GM21381 (cell line): ENCODE data around the gene IGSF3.
"Not testable (repeated sequence)": the region's sequence is repeated elsewhere in the genome, so short reads cannot be mapped to it uniquely, and the experiment has no call there.

Experiments used
- ATAC-seq: cut with Tn5 transposase; IDR thresholded peaks from one replicate; pipeline ENCODE4 v1.9.1; 2021; ENCODE audit warnings: mild to moderate bottlenecking, moderate library complexity; ENCODE audit not compliant: unreplicated experiment

Gene IGSF3

DNA sequence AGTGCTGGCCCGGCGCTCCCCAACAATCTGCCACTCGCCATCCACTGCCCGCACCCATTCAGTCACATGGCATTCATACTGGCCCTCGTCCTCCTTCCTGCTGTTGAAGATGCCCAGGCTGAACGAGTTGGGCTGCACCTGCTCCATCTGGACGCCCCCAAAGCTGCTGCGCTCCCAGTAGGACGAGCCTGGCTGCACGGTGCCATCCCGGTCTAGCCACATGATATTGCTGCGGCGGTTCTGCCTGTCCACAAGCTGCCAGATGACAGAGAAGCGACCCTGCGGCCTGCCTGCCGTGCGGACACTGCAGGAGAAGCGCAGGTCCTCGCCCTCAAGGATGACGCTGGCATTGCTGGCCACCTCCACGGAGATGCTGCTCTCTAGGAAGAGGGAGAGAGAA, 63.9 kb downstream of the IGSF3 start:
- not testable (repeated sequence) for ATAC-seq

DNA sequence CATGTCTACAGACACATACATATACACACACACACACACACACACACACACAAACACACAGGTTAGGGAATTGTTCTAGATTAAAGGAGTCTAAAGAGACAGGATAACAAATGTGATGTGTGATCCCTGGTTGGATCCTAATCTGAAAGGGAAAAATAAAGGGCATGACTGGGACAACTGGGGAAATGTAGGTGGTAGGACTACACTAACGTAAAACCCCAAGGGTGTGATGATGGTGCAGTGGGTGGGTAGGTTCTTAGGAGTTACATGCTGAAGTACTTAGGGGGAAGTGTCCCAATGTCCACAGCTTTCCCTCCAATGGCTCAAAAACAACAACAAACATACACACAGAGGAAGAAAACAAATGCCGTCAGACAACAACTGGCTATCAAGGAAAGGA, 68.2 kb downstream of the IGSF3 start:
- ATAC-seq = not testable (repeated sequence)

DNA sequence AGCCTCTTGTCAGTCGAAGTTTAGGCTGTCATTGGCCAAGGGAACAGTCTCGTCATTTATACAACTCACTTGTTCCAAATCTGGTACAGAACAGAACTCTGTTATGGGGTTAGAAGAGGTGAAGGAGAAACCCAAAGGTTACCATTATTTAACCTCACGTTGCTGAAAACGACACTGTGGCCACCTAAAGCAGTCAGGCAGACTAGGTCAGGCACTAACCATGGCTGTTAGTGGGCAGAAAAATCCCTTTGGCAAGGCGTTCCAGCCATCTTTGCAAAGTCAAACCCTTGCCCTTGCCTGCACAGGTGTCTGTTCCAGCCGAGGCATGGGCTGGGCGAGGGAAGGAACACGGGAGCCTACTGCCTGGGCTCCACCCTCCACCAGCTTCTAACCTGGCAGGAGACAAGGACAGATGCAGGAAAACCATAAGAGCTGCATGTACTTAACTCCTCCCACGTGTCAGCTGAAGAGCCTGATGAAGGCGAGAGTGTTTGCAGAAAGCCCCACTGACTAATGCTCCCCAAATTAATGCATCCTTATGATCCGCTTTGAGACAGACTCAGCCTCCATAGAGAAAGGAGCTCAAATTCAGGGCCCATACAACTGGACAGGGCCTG, 69.0 kb downstream of the IGSF3 start:
- ATAC-seq = not testable (repeated sequence)

DNA sequence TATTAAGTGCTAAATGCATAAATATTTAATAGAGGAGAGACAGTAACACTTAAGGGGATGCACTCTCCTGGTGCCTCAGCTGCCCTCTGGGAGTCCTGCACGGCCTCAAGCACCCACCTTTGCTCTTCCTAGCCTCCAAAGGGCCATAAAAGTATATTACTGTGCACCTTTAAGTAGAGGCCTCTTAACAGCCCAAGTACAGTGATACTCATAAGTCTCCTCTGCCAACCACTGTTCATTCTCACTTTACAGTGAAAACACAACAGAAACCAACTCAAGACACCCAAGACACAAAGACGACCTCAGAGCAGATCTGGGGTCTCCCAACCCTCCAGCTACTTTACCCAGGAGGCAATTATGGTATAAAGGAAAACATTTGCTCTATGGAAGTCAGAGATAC, 70.1 kb downstream of the IGSF3 start:
- peak; percentile 82 for ATAC-seq

DNA sequence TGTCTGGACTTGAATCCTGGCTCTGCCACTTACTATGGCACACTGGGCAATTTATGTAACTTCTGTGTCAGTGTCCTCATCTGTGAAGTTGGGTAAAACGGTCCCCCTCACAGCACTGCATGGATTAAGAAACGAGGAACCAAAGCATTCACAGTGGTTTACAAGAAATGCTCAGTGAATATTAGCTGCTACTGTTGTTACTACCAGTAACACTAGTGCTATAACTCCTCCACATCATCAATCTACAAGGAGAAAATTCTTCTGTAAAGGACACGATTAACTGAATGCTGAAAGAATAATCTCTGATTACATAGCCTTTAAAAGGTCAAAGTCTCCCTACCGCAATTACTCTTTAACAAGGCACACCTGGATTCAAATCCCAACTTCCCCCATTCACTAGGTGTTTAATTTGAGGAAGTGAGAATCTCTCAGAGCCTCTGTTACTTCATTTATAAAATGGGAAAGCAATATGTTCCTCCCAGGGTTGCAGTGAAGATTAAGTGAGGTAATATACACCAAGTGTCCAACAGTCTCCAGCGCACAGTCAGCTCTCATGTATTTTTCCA, 70.7 kb downstream of the IGSF3 start:
- not testable (repeated sequence) for ATAC-seq

DNA sequence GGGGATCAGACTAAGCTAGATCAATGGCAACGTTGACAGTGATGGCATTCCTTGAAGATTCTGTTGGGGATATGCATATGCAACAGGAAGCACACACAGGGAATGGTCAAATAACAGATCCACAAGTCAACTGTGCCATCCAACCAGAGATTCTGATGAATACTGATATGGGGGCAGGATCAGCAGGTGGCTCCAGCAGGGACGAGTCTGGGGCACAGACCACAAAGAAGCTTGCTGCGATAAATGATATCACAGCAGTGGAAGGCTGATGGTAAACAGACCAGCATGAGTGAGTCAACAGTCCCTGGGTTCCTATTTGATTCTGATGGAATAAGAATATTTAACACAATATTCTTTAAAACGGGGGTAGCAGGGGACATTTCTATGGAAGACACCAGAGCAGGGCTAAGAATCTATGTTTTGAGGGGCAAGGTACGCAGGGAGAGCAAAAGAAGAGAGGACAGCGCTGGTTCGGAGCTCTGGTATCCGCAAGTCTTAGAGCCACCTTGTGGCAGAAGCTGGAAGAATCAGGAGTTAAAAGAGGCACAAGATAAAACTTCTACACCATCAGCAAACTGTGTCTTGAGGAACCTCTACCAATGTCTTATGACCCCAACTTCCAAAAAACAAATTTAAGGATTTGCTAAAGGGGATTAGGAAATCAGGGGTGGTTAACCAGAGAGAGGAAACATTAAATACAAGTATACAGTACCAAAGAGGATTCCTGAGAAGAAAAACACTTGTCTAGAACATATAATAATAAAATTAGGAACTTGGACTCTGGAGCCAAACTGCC, 71.4 kb downstream of the IGSF3 start:
- not testable (repeated sequence) for ATAC-seq

DNA sequence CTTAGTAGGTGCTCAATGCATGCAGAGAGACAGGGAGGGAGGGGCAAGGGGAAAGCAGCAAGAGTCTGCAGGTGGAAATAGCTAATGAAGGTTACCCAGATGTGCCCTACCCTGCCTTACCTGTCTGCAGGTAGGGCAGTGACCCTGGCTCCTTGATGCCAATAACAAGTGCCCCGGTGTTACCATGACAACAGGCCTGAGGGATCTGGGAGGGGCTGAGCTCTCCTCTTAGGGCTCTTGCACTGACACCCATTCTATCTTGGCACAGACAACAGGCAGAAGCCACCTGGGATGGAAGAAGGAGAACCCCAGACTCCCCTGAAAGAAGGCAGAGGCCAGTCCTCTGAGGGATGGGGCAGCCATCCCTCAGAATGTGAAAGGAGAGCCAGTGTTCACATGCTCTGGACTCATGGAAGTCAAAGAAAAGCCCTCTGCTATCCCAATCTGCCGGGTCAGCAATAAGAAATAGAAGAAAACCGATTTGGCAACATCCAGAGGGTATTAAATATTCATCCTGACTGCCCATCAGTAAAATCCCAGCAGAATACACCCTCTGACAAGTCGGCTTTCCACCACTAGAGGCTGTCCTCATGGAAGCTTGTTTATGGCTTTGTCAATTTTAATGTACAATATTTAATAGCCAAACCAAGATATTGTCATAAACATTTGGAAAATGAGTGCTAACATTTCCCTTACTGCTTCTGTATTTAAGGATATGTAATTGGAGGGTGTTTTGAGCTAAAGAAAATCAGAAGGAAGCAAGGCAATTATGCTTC, 72.3 kb downstream of the IGSF3 start:
- ATAC-seq = not testable (repeated sequence)

DNA sequence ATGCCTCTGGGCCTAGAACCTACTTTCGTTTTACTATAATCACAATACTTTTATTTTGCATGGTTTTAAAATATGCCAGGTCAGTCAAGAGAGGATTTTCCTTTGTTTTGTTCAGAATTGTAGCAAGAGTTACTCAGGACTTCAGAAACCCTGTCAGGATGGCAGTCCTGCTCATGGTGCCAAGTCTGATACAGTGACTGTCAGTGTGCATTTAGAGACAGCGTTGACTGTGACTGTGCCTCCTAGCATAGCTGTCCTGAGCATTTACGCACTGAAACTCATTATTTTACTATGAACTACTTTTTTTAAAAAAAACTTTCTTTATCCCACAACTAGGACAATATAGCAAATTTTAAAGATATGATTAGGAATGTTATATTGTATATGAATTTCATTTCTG, 73.6 kb downstream of the IGSF3 start:
- not testable (repeated sequence) for ATAC-seq

DNA sequence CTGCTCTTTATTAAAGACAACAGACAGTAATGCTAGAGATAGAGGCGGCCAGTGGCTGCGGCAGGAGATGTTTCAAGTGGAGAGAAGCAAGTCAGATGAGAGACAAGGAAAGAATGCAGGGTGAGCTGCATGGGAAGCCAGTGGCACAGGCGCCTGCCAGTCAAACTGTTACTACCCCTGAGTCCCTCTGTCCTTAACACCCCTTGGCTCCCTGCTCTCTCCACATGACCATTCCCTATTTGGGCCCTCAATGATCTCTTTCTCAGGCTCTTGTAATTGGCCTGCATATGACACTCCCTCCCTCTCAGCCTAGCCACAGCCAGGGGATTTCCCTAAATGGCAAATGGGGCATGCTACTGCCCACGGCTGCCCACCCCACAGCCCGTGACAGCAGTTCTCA, 74.1 kb downstream of the IGSF3 start:
- not testable (repeated sequence) for ATAC-seq

DNA sequence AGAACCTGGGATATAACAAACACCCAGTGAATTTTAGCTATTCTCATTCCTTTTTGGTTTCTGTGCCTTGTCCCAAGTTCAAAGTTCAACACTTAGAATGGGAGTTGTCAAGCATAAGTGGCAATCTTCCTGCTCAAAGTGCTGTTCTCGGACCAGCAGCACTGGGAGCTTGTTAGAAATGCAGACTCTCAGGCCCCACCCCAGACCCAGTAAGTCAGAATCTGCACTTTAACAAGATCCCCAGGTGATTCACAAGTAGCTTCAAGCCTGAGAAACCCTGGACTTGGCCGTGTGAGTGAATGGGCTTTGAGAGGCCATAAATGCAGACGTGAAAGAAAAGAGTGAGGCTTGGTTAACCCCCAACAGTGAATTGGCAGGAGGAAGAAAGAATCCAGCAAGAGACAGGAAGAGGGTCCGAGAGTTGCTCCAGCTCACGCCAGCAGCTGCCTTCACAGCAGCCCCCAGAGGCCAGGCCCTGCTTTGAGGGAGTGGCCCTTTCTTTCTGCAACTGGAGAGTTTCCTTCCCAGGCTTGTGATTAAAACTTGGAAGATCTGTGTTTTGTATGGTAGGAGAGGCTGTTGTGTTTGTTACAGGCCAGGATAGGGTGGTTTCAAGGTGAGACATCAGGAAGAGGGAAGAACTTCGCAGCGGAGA, 75.5 kb downstream of the IGSF3 start:
- ATAC-seq = not testable (repeated sequence)

DNA sequence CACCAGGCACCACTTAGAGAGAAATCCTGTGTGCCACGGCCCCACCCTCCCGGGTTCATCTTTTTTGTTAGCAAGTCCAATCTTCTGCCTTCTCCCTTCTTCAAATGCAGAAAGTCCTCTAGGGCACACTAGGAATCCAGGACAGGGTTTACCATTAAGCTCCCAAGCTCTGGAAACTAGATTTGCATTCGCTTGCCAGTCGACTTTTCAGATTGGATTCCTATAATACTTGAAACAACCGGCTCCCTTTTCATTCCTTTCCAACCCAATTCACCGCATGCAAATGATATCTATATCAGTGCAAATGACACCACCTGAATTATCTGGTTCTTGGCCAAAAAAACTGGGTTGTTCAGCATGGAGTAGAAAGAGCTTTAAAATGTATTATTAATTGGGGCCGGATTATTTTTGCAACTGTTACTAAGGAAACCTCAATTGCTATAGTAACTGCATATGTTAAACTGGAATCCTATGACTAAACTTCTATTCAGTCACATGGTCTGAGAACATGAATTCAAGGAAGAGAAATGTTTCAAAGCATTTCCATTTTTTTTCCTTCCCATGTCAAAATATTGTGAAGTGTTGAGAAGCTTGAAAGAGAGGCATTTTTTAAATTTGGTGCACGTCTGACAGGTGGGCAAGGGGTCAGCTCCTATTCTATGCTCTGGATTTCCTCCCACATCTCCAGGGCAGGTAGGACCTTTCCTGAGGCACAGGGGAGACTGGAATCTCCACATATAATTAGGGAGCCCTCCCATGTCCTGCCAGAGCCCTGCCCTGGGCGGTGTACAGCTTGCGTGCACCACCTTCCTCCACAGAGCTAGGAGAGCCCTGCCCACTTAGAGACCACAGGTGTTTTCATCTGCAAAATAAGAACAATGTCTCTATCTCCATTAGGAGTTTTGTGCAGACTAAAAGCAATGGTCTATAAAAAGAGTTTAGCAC, 76.3 kb downstream of the IGSF3 start:
- ATAC-seq = not testable (repeated sequence)

DNA sequence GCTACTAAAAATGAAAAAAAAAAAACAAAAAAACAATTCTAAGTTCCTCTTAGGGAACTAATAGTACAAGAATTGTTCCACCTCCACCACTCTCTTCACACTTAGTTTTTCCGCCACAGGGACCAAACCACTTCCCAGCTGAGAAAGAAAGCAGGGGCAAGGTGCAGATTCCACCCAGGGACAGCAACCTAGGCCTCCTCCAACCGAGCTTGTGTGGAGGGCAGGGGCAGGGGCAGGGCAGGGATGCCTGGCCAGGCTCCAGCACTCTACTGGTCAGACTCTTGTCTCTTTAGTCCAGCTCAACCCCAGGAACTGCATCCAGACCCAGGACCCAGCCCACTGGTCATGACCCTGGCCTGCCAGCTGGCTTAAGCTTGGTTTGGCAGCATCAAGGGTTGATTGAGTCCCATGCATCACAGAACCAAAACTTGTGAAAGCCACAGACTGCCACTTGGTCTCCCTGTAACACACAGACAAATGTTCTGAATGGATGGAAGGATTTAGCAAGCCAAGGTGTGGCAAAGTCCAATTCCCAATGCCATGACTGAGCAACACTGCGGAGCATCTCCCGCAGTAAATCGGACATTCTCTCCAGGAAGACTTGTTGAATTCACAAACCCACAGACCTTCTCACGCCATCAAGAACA, 77.1 kb downstream of the IGSF3 start:
- ATAC-seq = not testable (repeated sequence)

DNA sequence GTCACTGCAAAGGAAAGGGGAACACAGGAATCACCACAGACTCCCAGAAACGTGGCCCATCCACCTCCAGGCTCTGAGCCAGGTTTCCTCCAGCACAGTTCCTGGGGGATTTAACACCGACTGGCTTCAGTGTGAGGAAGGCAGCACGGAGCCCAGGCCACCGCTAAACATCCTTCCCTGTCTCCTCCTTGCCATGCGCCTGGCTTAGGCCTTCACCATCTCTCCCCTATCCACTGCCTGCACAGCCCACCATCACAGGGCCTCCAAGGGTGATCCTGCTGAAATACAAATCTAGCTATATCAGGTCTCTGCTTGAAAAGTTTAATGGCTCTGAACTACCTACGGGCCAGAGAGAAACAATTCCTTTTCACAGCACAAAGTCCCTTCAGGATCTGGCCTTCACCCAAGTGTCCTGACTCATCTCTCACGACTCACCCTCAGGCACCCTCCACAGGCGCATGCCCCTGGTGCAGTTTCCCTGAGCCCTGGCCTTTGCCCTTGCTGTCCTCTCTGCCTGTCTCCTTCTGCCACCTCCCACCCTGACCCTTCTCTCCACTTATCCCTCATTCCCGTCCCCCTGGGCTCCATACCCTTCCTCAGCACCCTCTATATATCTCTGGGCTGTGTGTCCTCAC, 78.3 kb downstream of the IGSF3 start:
- not testable (repeated sequence) for ATAC-seq

DNA sequence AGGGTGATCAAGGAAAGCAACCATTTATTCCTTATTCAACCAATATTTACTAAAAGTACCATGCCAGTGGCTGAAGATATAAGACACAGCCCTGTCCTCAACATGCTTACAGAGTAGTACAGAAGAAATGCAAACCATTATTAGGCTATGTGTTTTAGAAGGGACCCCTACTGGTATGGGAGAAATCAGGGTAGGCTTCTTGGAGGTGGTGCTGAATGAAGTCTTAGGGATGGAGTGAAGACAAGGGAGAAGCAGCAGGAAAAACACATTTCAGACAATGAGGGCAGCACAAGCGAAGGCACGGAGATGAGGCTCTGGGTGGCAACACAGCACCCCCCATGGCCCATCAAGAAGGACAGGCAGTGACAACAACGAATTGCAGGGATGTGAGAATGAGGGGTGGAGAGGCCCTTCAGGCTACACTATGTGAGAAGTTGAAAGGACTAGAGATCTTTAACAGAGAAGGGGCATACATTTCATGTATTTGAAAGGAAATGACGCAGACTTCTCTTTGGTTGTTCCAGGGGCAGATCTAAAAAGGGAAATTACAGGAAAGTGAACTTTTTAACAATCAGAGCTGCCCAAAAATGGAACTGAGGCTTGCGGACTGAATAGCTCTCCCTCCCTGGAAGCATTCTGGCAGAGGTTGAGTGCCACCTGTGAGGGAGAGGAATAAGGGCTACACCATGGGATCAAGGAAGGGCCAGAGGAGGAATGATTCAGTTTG, 79.9 kb downstream of the IGSF3 start:
- no peak for ATAC-seq

DNA sequence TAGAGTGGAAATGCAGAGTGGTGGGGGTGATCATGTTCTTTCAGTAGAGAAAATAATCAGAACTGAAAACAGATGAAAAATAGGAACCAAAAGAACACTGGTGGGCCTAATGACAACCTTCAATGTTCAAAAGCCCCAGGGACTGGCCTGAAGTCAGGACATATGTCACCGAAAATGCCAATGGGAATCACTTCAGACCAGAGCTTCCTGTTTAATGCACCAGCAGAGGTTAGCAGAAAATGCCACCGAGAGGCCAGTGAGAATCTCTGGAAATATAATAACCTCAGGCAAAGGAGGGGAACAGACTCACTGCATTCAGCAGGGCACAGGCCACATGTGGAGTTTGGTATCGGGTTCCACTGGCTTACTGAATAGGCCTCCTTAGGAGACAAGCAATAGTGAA, 80.8 kb downstream of the IGSF3 start:
- peak; percentile 46 for ATAC-seq

DNA sequence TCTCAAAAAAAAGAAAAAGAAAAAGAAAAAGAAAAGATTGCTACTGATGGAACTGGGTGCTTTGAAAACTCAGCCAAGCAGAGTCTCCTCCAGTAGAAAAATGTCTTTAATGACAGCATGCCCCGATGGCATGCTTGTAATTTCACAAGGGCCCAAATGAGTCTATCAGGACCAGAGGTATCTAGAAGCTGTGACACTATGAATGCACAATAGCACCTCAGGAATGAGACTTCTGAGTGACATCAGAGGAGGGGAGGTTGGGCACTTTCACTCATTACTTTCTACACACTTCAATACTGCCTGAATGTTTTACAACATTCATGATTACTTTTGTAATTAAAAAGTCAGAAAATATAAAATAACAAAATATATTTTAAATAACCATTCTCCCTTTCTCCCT, 81.6 kb downstream of the IGSF3 start:
- no peak for ATAC-seq

DNA sequence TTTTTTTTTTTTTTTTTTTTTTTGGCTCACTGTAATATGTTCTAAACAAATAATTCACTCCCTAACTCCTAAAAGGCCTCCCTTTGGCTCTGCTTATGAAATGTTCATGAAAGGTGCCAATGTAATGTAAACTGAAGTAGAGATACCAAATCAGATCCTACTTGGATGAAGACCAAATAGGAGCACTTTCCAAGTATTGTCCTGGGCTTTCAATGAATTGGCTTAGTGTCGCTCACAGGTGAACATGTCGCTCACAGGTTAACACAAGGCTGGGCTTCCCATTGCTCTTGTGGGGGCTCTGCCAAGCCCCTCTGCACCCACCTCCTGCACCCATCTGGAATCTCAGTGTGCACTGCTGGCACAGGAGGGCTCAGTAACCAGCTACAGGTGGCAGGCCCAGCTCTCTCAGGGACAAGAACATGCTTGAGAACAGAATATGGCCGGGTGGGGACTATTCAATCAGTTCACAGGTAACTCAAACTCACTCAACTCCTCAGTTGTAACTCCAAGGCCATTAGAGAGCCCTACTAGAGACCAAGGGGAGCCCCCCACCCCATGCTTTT, 86.1 kb downstream of the IGSF3 start:
- ATAC-seq = no peak
